Activated CD4-positive, alpha-beta T cell treated with anti-CD3 and anti-CD28 coated beads for 24 hours (primary cell): ENCODE measurements around the gene TMEM44.
"Not testable (repeated sequence)": the region's sequence is repeated elsewhere in the genome, so short reads cannot be mapped to it uniquely, and the experiment has no call there.

Source experiments
- DNase-seq, 2 donors: peaks; one replicate each; pipeline ENCODE4 v3.0.0-alpha.2; 2020; ENCODE audit warnings: low read depth in 2 of 2

Gene TMEM44

GRCh38 chr3:194610689-194611088 lies 22.5 kb downstream of the TMEM44 start:
- no peak for DNase-seq

GRCh38 chr3:194609601-194610000 lies 23.6 kb downstream of the TMEM44 start:
- no peak for DNase-seq

- no peak for DNase-seq
Measured at GRCh38 chr3:194608981-194609380, 24.2 kb downstream of the TMEM44 start.

GRCh38 chr3:194607592-194608389 lies 25.4 kb downstream of the TMEM44 start:
- no peak for DNase-seq

- no peak for DNase-seq
Measured at GRCh38 chr3:194606941-194607340, 26.3 kb downstream of the TMEM44 start.

- DNase-seq, result no peak
Measured at GRCh38 chr3:194606163-194606562, 27.1 kb downstream of the TMEM44 start.

- not testable (repeated sequence) for DNase-seq
Measured at GRCh38 chr3:194605314-194605713, 27.9 kb downstream of the TMEM44 start.

- DNase-seq, result no peak
Measured at GRCh38 chr3:194604837-194605236, 28.4 kb downstream of the TMEM44 start.

- DNase-seq, result no peak
Measured at GRCh38 chr3:194604126-194604525, 29.1 kb downstream of the TMEM44 start.

GRCh38 chr3:194602669-194603171 lies 30.5 kb downstream of the TMEM44 start:
- DNase-seq, result no peak

GRCh38 chr3:194598771-194599557 lies 34.3 kb downstream of the TMEM44 start:
- no peak for DNase-seq

- no peak for DNase-seq
Measured at GRCh38 chr3:194596906-194597305, 36.3 kb downstream of the TMEM44 start.

GRCh38 chr3:194592798-194593752 lies 40.1 kb downstream of the TMEM44 start:
- DNase-seq, result no peak

- DNase-seq, result no peak
Measured at GRCh38 chr3:194588741-194589140, 44.5 kb downstream of the TMEM44 start.

- no peak for DNase-seq
Measured at GRCh38 chr3:194588236-194588635, 45.0 kb downstream of the TMEM44 start.

GRCh38 chr3:194587438-194587931 lies 45.7 kb downstream of the TMEM44 start:
- DNase-seq, result no peak

GRCh38 chr3:194586836-194587235 lies 46.4 kb downstream of the TMEM44 start:
- DNase-seq, result no peak

GRCh38 chr3:194585880-194586281 lies 47.3 kb downstream of the TMEM44 start:
- no peak for DNase-seq

GRCh38 chr3:194584866-194585265 lies 48.4 kb downstream of the TMEM44 start:
- DNase-seq, result peak in 1 of 2 donors; percentile 14

GRCh38 chr3:194584320-194584776 lies 48.9 kb downstream of the TMEM44 start:
- no peak for DNase-seq

- no peak for DNase-seq
Measured at GRCh38 chr3:194582196-194582905, 50.9 kb downstream of the TMEM44 start.
